SU-DHL-6 (cell line): ENCODE data around the gene CUL9.

Experiments
- CTCF ChIP-seq: fragments of 200-600 bp; sonication (generic); IDR thresholded peaks from one replicate; pipeline ENCODE4 v1.5.1; 2017; ENCODE audit warnings: antibody characterized with exemption, mild to moderate bottlenecking, low read length, moderate library complexity; ENCODE audit not compliant: insufficient read depth, poor library complexity, severe bottlenecking
- EZH2phosphoT487 ChIP-seq: fragments of 200-600 bp; sonication (generic), shearing (Covaris generic); conservative IDR thresholded peaks from 2 replicates; pipeline ENCODE4 v1.6.1; 2018; ENCODE audit warnings: mild to moderate bottlenecking, antibody characterized with exemption, low read length, moderate library complexity, mixed read lengths

GRCh38 chr6:43257367-43258145 is 75.6 kb downstream of the CUL9 start:
- TF ChIP-seq CTCF = no peak
- TF ChIP-seq EZH2phosphoT487 = no peak
